Activated CD8-positive, alpha-beta memory T cell treated with anti-CD3 and anti-CD28 coated beads for 48 hours (primary cell): ENCODE measurements around the gene SRGAP2C.
"Not testable (repeated sequence)": the region's sequence is repeated elsewhere in the genome, so short reads cannot be mapped to it uniquely, and the experiment has no call there.

Experiments
- DNase-seq, 3 experiments: peaks; one replicate each; pipeline ENCODE4 v3.0.0-alpha.2; 2020; ENCODE audit warnings: low read depth in 2 of 3, low spot score in 2 of 3

SRGAP2C gene

DNA sequence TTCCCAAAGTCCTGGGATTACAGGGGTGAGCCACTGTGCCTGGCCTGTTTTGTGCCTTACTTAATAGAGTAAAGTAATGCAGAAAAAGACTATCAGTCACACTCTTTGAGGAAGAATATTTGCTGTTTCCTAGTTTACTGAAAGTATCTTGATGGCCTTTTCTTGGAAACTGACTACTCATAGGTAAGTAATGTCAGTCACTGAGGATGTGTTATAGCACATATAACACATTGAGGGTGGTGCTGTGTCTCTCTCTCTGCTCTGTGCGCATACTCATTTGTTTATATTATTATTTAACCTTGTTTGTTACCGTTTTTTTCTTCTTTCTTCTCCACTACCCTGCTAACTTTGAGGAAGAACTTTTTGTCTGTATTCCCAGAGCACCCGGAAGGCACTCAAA, 93.4 kb downstream of the SRGAP2C start:
- DNase-seq: not testable (repeated sequence)

DNA sequence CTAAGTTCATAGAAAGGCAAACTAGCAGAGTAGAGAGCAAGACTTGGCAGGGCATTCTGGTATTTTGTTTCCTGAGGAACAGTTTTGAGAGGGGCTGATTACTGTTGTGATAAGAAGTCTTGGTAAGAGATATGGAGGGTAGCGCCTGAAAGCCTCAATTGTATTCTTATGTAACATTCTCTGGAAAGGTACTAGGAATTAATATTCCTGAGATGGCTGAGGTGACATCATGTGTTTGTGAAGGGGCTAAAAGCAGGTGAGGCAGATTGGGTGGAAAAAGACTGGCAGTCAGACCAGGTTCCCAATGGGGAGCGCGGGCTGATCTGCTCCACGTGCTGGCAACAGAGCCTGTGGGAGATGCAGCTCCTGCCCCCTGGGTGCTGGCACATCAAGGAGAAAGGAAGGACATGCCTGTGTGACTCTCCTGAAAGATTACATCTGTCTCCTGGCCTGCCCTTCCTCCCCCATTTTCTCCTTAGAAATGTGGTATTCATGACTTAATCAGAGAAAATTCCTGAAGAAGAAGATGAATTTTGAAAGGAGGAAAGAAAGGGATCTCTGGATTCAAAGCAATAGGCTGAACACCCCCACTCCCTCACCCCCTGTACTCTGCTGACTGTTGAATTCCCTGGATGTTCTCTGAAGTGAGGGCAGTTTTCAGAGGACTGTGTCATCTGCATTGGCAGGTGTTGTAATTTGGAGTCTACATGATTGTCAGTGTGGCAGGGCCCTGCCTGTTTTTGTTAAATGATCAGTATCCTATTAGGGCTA, 94.2 kb downstream of the SRGAP2C start:
- not testable (repeated sequence) for DNase-seq

GRCh38 chr1:121279548-121279898, 94.7 kb downstream of the SRGAP2C start:
- DNase-seq: not testable (repeated sequence)

GRCh38 chr1:121280699-121281317, 96.0 kb downstream of the SRGAP2C start:
- DNase-seq: not testable (repeated sequence)

DNA sequence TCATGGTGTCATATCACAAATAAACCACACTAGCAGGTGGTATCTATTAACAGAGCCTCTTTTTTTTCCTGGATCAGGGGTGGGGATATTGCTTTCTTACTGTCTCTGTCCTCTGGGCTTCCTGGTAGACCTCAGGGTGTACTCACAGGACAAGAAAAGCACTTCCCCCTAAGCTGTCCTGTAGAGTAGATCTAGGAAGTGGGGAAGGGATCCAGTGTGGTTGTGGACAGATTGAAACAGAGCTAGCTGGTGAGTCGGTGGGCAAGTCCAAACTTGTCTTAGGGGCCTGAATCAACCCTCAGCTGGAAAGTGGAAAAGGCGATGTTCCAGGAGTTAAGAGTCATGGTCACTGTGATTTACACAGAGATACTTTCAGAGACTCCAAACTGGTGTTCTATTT, 96.7 kb downstream of the SRGAP2C start:
- not testable (repeated sequence) for DNase-seq

DNA sequence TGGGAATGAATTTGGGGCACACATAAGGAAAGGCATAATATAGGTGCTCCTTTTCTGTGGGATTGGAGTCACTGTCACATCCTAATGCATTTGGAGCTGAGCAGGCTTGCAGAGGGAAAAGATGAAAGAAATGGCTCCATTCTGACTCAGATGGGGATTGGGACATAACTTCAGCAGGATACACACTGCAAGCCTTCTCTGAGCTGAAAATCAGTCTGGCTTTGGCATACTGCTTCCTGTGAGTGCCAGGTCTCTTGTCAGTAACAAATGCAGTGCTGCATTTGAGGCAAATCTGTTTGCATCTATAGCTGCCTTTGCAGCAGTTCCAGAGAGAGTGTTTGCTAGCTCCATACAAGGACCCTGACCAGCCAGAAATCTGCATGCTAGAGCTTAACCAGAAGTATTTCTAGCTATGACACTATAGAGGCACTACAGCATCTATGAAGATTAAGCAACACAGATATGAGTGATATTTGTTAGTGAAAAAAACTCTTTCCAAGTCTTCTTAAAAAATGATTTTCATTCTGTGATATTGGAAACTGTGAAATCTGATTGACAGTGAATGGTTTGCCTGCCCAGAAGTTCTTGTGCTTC, 98.9 kb downstream of the SRGAP2C start:
- DNase-seq: not testable (repeated sequence)

GRCh38 chr1:121292590-121292989, 107.8 kb downstream of the SRGAP2C start:
- not testable (repeated sequence) for DNase-seq

GRCh38 chr1:121293263-121294204, 108.8 kb downstream of the SRGAP2C start:
- not testable (repeated sequence) for DNase-seq

GRCh38 chr1:121294205-121294570, 109.4 kb downstream of the SRGAP2C start:
- not testable (repeated sequence) for DNase-seq

DNA sequence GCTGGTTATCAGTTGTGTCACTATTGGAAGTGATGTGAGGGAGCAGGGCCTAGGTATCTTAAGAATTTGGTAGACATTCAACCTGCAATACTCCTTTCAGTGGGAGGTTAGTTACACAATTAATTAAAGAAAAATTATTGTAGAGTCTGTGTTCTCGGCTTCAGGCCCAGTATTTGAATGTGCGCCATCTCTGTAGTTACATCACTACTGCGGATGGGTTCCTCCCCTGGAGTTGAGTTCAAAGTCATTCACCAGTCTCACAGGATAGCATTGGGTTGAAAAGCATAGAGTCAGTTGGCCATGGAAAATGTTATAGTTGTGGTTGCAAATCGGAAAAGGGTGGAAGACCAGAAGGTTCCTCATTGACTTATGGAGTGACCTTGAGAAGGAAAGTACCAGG, 111.8 kb downstream of the SRGAP2C start:
- DNase-seq: not testable (repeated sequence)

- DNase-seq: not testable (repeated sequence)
Measured at GRCh38 chr1:121298529-121298928, 113.8 kb downstream of the SRGAP2C start.

GRCh38 chr1:121299514-121300149, 114.9 kb downstream of the SRGAP2C start:
- not testable (repeated sequence) for DNase-seq

- DNase-seq: not testable (repeated sequence)
Measured at GRCh38 chr1:121301876-121302275, 117.1 kb downstream of the SRGAP2C start.

DNA sequence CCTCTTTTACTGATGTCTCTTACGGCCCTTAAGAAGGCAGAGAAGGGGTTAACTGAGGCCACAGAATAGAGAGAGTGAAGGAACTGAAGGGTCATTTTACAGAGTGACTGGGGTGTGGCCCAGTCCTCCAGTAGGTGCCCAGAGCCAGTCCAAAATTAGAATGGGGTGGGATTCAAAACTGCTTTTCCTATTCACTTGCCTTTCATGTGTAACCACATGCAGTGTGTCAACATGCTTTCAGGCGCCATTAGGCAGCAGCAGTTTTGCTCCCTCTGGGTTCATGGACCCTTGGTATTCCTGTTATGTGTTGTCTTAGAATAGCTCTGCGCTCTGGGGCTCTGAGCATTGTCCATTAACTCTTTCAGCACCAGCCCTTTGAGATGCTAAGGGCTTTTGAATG, 123.0 kb downstream of the SRGAP2C start:
- DNase-seq: not testable (repeated sequence)

DNA sequence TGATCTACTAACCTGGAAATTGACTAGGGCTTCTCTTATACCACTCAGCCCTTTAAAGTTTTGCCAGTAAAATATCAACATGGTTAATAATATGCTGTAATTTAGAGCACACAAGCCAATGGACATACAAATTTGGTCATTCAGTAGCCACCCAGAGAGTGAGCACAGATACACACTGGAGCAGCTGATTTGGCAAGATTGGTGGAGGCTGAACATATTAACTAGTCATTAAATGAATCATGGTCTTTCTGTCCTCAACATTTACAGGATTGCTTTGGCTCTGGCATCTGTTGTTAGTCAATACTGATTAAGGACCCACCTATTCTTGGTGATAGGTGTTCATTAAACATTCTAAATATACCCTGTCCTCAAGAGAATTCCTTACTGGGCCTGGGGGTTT, 130.7 kb downstream of the SRGAP2C start:
- DNase-seq: not testable (repeated sequence)

GRCh38 chr1:121316081-121316480, 131.3 kb downstream of the SRGAP2C start:
- DNase-seq: not testable (repeated sequence)

DNA sequence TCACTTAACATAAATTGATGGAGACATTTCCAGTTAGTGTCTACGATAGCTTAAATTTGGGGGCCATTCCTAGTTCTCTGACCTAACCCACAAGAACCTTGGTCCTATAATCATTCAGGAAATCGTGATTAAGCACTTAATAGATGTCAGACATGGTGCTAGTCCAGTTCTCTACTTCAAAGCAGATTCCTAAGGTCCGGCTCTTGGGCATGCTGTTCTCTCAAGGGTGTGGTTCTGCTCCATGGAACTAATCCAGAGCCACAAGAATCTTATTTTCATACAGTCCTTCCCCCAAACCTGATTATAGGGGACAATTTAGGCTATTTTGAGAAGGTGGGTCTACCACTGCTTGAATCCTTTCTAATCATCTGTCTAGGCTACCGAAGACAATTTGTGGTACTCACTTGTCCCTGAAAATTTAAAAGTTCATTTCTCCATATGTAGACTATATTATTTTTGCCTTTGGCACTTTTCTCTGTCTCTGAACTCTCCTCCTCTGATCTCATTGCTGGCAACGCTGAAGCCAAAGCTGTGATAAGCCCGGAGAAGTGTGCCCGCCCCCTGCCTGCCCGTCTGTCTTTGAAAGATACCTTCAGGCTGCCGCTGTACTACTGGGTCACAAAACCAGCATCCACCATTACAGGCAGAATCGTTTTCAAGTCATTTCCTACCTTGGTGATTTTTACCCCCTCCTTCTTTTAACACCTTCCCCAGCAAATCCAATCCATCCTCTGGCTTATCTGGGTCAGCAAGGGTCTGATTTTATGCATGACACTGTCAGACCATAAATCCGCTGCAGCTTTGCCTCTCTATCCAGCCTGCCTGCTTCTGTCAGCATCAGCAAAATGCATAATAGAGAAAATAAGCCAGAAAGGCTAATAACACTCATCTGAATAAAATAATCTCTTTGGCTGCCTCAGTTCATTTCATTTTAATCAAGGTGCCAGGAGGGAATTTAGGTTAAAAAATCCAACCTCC, 133.0 kb downstream of the SRGAP2C start:
- DNase-seq: not testable (repeated sequence)

GRCh38 chr1:121318687-121319086, 133.9 kb downstream of the SRGAP2C start:
- not testable (repeated sequence) for DNase-seq

- DNase-seq: not testable (repeated sequence)
Measured at GRCh38 chr1:121321660-121322059, 136.9 kb downstream of the SRGAP2C start.
